PC-3 (cell line): Measurements from ENCODE around the gene MSX1.

Source experiments
- EZH2 ChIP-seq: fragments of 300-600 bp; sonication (generic); IDR thresholded peaks from one replicate; pipeline ENCODE4 v1.6.1; 2017; ENCODE audit warnings: antibody characterized with exemption, mild to moderate bottlenecking, low read length; ENCODE audit not compliant: unreplicated experiment
- EZH2phosphoT487 ChIP-seq: fragments of 300-600 bp; sonication (generic); IDR thresholded peaks from 2 replicates; pipeline ENCODE4 v1.6.1; 2018; ENCODE audit warnings: mild to moderate bottlenecking, antibody characterized with exemption, low read length, borderline replicate concordance

- no peak for TF ChIP-seq EZH2phosphoT487
- TF ChIP-seq EZH2: no peak
Observed at GRCh38 chr4:4824232-4824631, 35.2 kb upstream of the MSX1 start.
